Esophagus squamous epithelium (tissue), 4 donors: Measurements from ENCODE around the gene MSRB1.

Experiments
- CTCF ChIP-seq, 6 experiments: fragments of 450-650 bp in 4 of 6; fragments of 200-600 bp in 2 of 6; sonication (generic) in 2 of 6; IDR thresholded peaks; one replicate each; pipeline ENCODE4 v1.5.1; 2016 to 2019; ENCODE audit warnings: antibody characterized with exemption in 6 of 6, mild to moderate bottlenecking in 4 of 6, moderate library complexity in 4 of 6
- POLR2A ChIP-seq, 4 donors: fragments of 450-650 bp; IDR thresholded peaks; one replicate each; pipeline ENCODE4 v1.6.1; 2017; ENCODE audit warnings: antibody characterized with exemption in 4 of 4, mild to moderate bottlenecking in 4 of 4, moderate library complexity in 3 of 4

- TF ChIP-seq CTCF (IDR thresholded peaks at IDR 0.05) = no peak
- no peak for TF ChIP-seq POLR2A (IDR thresholded peaks at IDR 0.05)
Measured at GRCh38 chr16:1949507-1949906, 6.5 kb upstream of the MSRB1 start.
